Lower leg skin (tissue), 3 donors: ENCODE measurements around the gene ATP5F1D.

Experiments
- CTCF ChIP-seq, 3 donors: fragments of 450-650 bp; IDR thresholded peaks; one replicate each; pipeline ENCODE4 v1.5.1; 2016; ENCODE audit warnings: antibody characterized with exemption in 3 of 3, mild to moderate bottlenecking in 3 of 3, moderate library complexity in 2 of 3
- POLR2A ChIP-seq, 2 donors: fragments of 450-650 bp; IDR thresholded peaks; one replicate each; pipeline ENCODE4 v1.6.1; 2016 to 2017; ENCODE audit warnings: antibody characterized with exemption in 2 of 2, mild to moderate bottlenecking in 1 of 2, moderate library complexity in 1 of 2

GRCh38 chr19:1231729-1232637, 9.6 kb upstream of the ATP5F1D start:
- TF ChIP-seq CTCF (IDR thresholded peaks at IDR 0.05) (no peak), POLR2A (IDR thresholded peaks at IDR 0.05) (no peak)
